ENCODE results near the gene GCNT1. TPM values are rescaled to one million over a fixed set of nuclear protein-coding genes. Genes with fewer than 3 reads are reported as not detected.

Gene GCNT1
- polyA plus RNA-seq, 1 of the 3 experiments (the other 2 are of a cell fraction), result 0.76 TPM

DNA sequence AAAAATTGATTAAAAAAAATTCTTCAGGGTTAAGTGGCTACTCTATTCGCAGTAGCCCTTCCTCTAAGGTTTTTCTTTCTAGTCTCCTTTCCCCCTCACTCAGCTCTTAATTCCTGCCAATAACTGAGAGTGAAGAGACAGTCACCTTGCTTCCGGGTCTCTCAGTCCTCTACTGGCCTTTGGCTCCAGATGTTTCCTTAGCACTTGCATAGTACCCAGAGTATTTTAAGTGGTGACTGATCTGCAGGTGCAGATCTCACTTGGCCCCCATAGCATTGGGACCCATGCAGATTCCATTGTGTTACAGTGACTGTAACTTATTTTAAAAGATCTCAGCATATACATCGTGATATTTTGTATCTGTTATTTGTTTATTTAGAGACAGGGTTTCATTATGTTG lies 66.2 kb downstream of the GCNT1 start (continued):
- no peak for TF ChIP-seq CTCF (IDR thresholded peaks at IDR 0.05)
- TF ChIP-seq FOXM1 (IDR thresholded peaks at IDR 0.05; ENCODE audit: low read depth), result no peak
- TF ChIP-seq NRF1 (IDR thresholded peaks at IDR 0.05; ENCODE audit: low read depth, low read length), result no peak
- TF ChIP-seq POLR2AphosphoS5 (IDR thresholded peaks at IDR 0.05; ENCODE audit: low read depth, low read length), result no peak

- no peaks in the 10 kb centered on the region for H3K9me2 ChIP-seq
- H3K27ac ChIP-seq (ENCODE audit: low read depth in 2 of 2, low read length in 1 of 2), result no peak overlapping the region
- no peak overlapping the region for H3K4me2 ChIP-seq
- H3K4me1 ChIP-seq (ENCODE audit: control insufficient read depth in 1 of 2, insufficient read depth in 2 of 2, low read depth in 1 of 2, low read length in 1 of 2), result no peaks in the 10 kb centered on the region
- DNase-seq, result no peak
- H3K9ac ChIP-seq, result no peak overlapping the region
- TF ChIP-seq TCF12 (IDR thresholded peaks at IDR 0.05) (no peak), NRF1 (IDR thresholded peaks at IDR 0.05; ENCODE audit: low read depth, low read length) (no peak), MXI1 (IDR thresholded peaks at IDR 0.05; ENCODE audit: low read depth, low read length) (no peak), TAF1 (IDR thresholded peaks at IDR 0.05; ENCODE audit: borderline replicate concordance, low read depth, low read length) (no peak), TEAD4 (IDR thresholded peaks at IDR 0.05; ENCODE audit: borderline replicate concordance, insufficient read depth) (no peak), CHD2 (IDR thresholded peaks at IDR 0.05; ENCODE audit: low read length, partially characterized antibody) (no peak), YY1 (IDR thresholded peaks at IDR 0.05; ENCODE audit: low read depth) (no peak), FOXM1 (IDR thresholded peaks at IDR 0.05; ENCODE audit: low read depth) (no peak), EP300 (IDR thresholded peaks at IDR 0.05; ENCODE audit: borderline replicate concordance in 1 of 2, low read depth in 1 of 2, low read length in 1 of 2) (no peak), FOSL2 (IDR thresholded peaks at IDR 0.05; ENCODE audit: borderline replicate concordance, low read depth) (no peak), MAX (IDR thresholded peaks at IDR 0.05; ENCODE audit: low read depth) (no peak), NFIC (IDR thresholded peaks at IDR 0.05; ENCODE audit: borderline replicate concordance) (no peak)
- TF ChIP-seq, protein P1, sequence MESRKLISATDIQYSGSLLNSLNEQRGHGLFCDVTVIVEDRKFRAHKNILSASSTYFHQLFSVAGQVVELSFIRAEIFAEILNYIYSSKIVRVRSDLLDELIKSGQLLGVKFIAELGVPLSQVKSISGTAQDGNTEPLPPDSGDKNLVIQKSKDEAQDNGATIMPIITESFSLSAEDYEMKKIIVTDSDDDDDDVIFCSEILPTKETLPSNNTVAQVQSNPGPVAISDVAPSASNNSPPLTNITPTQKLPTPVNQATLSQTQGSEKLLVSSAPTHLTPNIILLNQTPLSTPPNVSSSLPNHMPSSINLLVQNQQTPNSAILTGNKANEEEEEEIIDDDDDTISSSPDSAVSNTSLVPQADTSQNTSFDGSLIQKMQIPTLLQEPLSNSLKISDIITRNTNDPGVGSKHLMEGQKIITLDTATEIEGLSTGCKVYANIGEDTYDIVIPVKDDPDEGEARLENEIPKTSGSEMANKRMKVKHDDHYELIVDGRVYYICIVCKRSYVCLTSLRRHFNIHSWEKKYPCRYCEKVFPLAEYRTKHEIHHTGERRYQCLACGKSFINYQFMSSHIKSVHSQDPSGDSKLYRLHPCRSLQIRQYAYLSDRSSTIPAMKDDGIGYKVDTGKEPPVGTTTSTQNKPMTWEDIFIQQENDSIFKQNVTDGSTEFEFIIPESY (IDR thresholded peaks at IDR 0.05; ENCODE audit: borderline replicate concordance, low read depth), result no peak
- TF ChIP-seq, protein P2, sequence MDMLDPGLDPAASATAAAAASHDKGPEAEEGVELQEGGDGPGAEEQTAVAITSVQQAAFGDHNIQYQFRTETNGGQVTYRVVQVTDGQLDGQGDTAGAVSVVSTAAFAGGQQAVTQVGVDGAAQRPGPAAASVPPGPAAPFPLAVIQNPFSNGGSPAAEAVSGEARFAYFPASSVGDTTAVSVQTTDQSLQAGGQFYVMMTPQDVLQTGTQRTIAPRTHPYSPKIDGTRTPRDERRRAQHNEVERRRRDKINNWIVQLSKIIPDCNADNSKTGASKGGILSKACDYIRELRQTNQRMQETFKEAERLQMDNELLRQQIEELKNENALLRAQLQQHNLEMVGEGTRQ (IDR thresholded peaks at IDR 0.05; ENCODE audit: borderline replicate concordance, low read depth, low read length), result no peak
- POLR2A ChIA-PET, result no interaction called here
- H3K79me2 ChIP-seq (ENCODE audit: insufficient read depth), result no peaks in the 10 kb centered on the region
- no peaks in the 10 kb centered on the region for H3K9me3 ChIP-seq
- H4K20me1 ChIP-seq (ENCODE audit: insufficient read depth), result no peaks in the 10 kb centered on the region
- no peak overlapping the region for H2AFZ ChIP-seq (ENCODE audit: low read depth)
- no peak overlapping the region for H3K4me3 ChIP-seq (ENCODE audit: low read depth in 2 of 2, low read length in 1 of 2)
- no peaks in the 10 kb centered on the region for H3F3A ChIP-seq (replicated peaks; ENCODE audit: insufficient read depth)
- WGBS (ENCODE audit: low lambda C conversion rate), result 0% methylated on average over 1 of the region's 1 CpG
- H3K27me3 ChIP-seq (ENCODE audit: insufficient read depth), result peaks cover 75% of the 10 kb centered on the region; the same call in 1 of the 2 replicates
- H3K36me3 ChIP-seq (replicated peaks in 1 of 2; ENCODE audit: control insufficient read depth in 1 of 2, insufficient read depth in 2 of 2, low read length in 1 of 2), result no peaks in the 10 kb centered on the region
- CTCF ChIA-PET, result no interaction called here
Measured at GRCh38 chr9:76526026-76526425, 67.0 kb downstream of the GCNT1 start.

Data from SK-N-SH (cell line).